HG03520 (cell line): ENCODE results near the gene SPRR2G.
"Not testable (repeated sequence)": the region's sequence is repeated elsewhere in the genome, so short reads cannot be mapped to it uniquely, and the experiment has no call there.

Experiments used
- ATAC-seq: cut with Tn5 transposase; IDR thresholded peaks from one replicate; pipeline ENCODE4 v1.9.1; 2021; ENCODE audit warnings: mild to moderate bottlenecking, moderate library complexity; ENCODE audit not compliant: unreplicated experiment

SPRR2G gene

GRCh38 chr1:153115264-153115663 lies 35.4 kb downstream of the SPRR2G start:
- not testable (repeated sequence) for ATAC-seq

- ATAC-seq: no peak
Observed at GRCh38 chr1:153113416-153113815, 37.3 kb downstream of the SPRR2G start, which contains the start of gene SPRR2F. SPRR2F (minus strand) TSS chr1:153113516; CDS start chr1:153112733, 783 bp downstream.

- ATAC-seq: not testable (repeated sequence)
Observed at GRCh38 chr1:153112454-153112853, 38.2 kb downstream of the SPRR2G start.

GRCh38 chr1:153100245-153100644 lies 50.4 kb downstream of the SPRR2G start:
- ATAC-seq: no peak
